Measurements from ENCODE around the gene ARL9. TPM values are rescaled to one million over a fixed set of nuclear protein-coding genes. Genes with fewer than 3 reads are reported as not detected.
A peak's percentile ranks its signal among the peaks of the same experiment; 100 is the strongest.

ARL9 gene
- total and polyA plus RNA-seq, 9 of the 15 experiments (the other 6 are each of a cell fraction or from before 2014, with no cell fraction given), result 0.10 to 0.15 (median 0.11) TPM; not detected in 6

GRCh38 chr4:56513517-56513916 lies 7.9 kb downstream of the ARL9 start (continued):
- TF ChIP-seq MYC (IDR thresholded peaks at IDR 0.05; ENCODE audit: low read depth, low read length) (no peak), MYC (CRISPR knock-in tag; IDR thresholded peaks at IDR 0.05; ENCODE audit: borderline replicate concordance, low read depth) (no peak), NFIC (IDR thresholded peaks at IDR 0.05) (peak; percentile 48), XRCC5 (IDR thresholded peaks at IDR 0.05; ENCODE audit: low read depth, low read length) (no peak), ZNF133 (CRISPR knock-in tag; IDR thresholded peaks at IDR 0.05) (no peak), NFYB (IDR thresholded peaks at IDR 0.05; ENCODE audit: extremely low read depth, insufficient read length) (no peak), ID3 (CRISPR knock-in tag; IDR thresholded peaks at IDR 0.05) (no peak), ID3 (tag; IDR thresholded peaks at IDR 0.05) (no peak), ZNF740 (CRISPR knock-in tag; IDR thresholded peaks at IDR 0.05) (no peak), ZNF740 (tag; IDR thresholded peaks at IDR 0.05) (no peak), E4F1 (CRISPR knock-in tag; IDR thresholded peaks at IDR 0.05; ENCODE audit: borderline replicate concordance) (no peak), ZMIZ1 (IDR thresholded peaks at IDR 0.05; ENCODE audit: low read depth in 2 of 2, low read length in 2 of 2) (no peak), CHD1 (IDR thresholded peaks at IDR 0.05; ENCODE audit: low read length) (no peak), ZNF274 (IDR thresholded peaks at IDR 0.05; ENCODE audit: borderline replicate concordance, low read depth, low read length) (no peak), MAZ (CRISPR knock-in tag; conservative IDR thresholded peaks at IDR 0.05 in 1 of 2, IDR thresholded peaks at IDR 0.05 in 1 of 2) (no peak), KLF1 (tag; IDR thresholded peaks at IDR 0.05) (no peak), NR2C1 (IDR thresholded peaks at IDR 0.05) (no peak), NR2C1 (tag; IDR thresholded peaks at IDR 0.05) (no peak), ZC3H4 (CRISPR knock-in tag; IDR thresholded peaks at IDR 0.05; ENCODE audit: borderline replicate concordance) (no peak), NBN (IDR thresholded peaks at IDR 0.05; ENCODE audit: low read depth) (no peak), ZNF23 (CRISPR knock-in tag; IDR thresholded peaks at IDR 0.05) (no peak), SMAD2 (IDR thresholded peaks at IDR 0.05; ENCODE audit: low read depth, low read length) (no peak), STAT5B (CRISPR knock-in tag; IDR thresholded peaks at IDR 0.05) (no peak), BCOR (IDR thresholded peaks at IDR 0.05) (no peak), MXI1 (IDR thresholded peaks at IDR 0.05; ENCODE audit: low read depth, low read length) (no peak)

Measured in K562 (cell line).